ENCODE measurements around the gene ARPC2. TPM values are rescaled to one million over a fixed set of nuclear protein-coding genes. Genes with fewer than 3 reads are reported as not detected.
A peak's percentile ranks its signal among the peaks of the same experiment; 100 is the strongest.
"Not testable (repeated sequence)": the region's sequence is repeated elsewhere in the genome, so short reads cannot be mapped to it uniquely, and the experiment has no call there.

ARPC2 gene
- total RNA-seq, 4 donors from 2014 or later = 65.5 to 343 (median 275) TPM

GRCh38 chr2:218271865-218272530 is 55.0 kb downstream of the ARPC2 start:
- in situ Hi-C loops (cut with MboI; ENCODE audit: low pct_ligation_motif_present in 1 of 4, low pct_unique_long_range_greater_than_20kb in 1 of 4, low sequenced_read_pairs in 3 of 4) (no loop called here), intact Hi-C loops (cut with DNase I; ENCODE audit: low total_unique reads) (loop anchor here (1.0 kb wide), 1 partner anchor 124 kb away; no protein-coding TSS in a partner anchor)
- peaks cover 26 to 59% (median 44%) of the 10 kb centered on the region in 4 donors for H3K4me1 ChIP-seq

DNA sequence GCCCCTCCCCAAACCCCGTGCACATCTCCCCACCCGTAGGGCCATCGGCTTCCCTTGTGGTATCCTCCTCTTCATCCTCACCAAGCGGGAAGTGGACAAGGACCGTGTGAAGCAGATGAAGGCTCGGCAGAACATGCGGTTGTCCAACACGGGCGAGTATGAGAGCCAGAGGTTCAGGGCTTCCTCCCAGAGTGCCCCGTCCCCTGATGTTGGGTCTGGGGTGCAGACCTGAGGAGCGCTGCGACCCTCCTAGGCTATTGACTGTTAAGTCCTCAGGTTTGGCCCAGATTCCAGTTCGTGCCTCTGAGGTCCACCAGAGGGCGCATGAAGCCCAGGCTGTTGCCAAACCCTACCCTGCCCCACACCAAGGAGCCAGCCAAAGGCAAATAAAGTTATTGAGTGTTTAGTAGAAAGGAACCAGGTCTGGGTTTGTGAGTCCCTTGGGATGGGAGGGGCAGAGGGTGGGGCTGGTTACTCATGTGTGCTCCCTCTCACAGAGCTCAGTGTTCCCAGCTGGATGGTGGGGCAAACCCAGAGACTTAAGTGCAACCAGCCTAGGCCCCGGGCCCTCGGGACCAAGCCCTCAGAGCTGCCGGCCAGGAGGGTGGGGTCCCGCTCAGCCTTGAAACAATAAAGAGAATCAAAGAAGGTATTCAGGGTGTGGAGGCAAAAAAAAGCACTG is 55.7 kb downstream of the ARPC2 start:
- in situ Hi-C loops (cut with MboI; ENCODE audit: low pct_ligation_motif_present in 1 of 4, low pct_unique_long_range_greater_than_20kb in 1 of 4, low sequenced_read_pairs in 3 of 4) = no loop called here
- no peaks in the 10 kb centered on the region for H3K9me3 ChIP-seq
- H3K4me3 ChIP-seq = peak overlapping the region in 1 of 4 donors; percentile 98

More at GRCh38 chr2:218271865-218272530, 55.0 kb downstream of the ARPC2 start:
- no peak for DNase-seq
- peaks cover 0 to 26% (median 14%) of the 10 kb centered on the region in 4 donors for H3K36me3 ChIP-seq
- no peak for TF ChIP-seq EP300 (IDR thresholded peaks at IDR 0.05; ENCODE audit: low read depth)
- H3K9me3 ChIP-seq = no peaks in the 10 kb centered on the region
- H3K4me3 ChIP-seq = peak overlapping the region in 1 of 4 donors; percentile 98
- H3K27ac ChIP-seq = peak overlapping the region; percentile 85 to 89 (median 88)
- WGBS, 2 donors (ENCODE audit: low coverage in 1 of 2) = 41 to 57% methylated on average over 2 to 5 of the region's 5 CpGs
- H3K27me3 ChIP-seq = no peaks in the 10 kb centered on the region

GRCh38 chr2:218273214-218273907 is 56.4 kb downstream of the ARPC2 start:
- peaks cover 26 to 55% (median 44%) of the 10 kb centered on the region in 4 donors for H3K4me1 ChIP-seq
- H3K4me3 ChIP-seq; H3K27me3 ChIP-seq; in situ Hi-C loops (cut with MboI; ENCODE audit: low pct_ligation_motif_present in 1 of 4, low pct_unique_long_range_greater_than_20kb in 1 of 4, low sequenced_read_pairs in 3 of 4); intact Hi-C loops (cut with DNase I; ENCODE audit: low total_unique reads); DNase-seq; H3K9me3 ChIP-seq: not testable (repeated sequence)
- peak overlapping the region; percentile 85 to 89 (median 88) for H3K27ac ChIP-seq
- WGBS, 2 donors (ENCODE audit: low coverage in 1 of 2) = 51 to 61% methylated on average over 5 to 8 of the region's 8 CpGs
- peaks cover 0 to 37% (median 20%) of the 10 kb centered on the region in 4 donors for H3K36me3 ChIP-seq

More for the DNA sequence above, 55.7 kb downstream of the ARPC2 start:
- peak overlapping the region; percentile 85 to 89 (median 88) for H3K27ac ChIP-seq
- peaks cover 26 to 59% (median 44%) of the 10 kb centered on the region in 4 donors for H3K4me1 ChIP-seq
- H3K27me3 ChIP-seq = no peaks in the 10 kb centered on the region
- intact Hi-C loops (cut with DNase I; ENCODE audit: low total_unique reads) = no loop called here
- peak; percentile 95 for DNase-seq
- peak; percentile 49 for TF ChIP-seq POLR2A (IDR thresholded peaks at IDR 0.05)
- TF ChIP-seq, protein P1, sequence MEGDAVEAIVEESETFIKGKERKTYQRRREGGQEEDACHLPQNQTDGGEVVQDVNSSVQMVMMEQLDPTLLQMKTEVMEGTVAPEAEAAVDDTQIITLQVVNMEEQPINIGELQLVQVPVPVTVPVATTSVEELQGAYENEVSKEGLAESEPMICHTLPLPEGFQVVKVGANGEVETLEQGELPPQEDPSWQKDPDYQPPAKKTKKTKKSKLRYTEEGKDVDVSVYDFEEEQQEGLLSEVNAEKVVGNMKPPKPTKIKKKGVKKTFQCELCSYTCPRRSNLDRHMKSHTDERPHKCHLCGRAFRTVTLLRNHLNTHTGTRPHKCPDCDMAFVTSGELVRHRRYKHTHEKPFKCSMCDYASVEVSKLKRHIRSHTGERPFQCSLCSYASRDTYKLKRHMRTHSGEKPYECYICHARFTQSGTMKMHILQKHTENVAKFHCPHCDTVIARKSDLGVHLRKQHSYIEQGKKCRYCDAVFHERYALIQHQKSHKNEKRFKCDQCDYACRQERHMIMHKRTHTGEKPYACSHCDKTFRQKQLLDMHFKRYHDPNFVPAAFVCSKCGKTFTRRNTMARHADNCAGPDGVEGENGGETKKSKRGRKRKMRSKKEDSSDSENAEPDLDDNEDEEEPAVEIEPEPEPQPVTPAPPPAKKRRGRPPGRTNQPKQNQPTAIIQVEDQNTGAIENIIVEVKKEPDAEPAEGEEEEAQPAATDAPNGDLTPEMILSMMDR (IDR thresholded peaks at IDR 0.05) = peak; percentile 81 to 98 (median 90)
- TF ChIP-seq POLR2AphosphoS5 (IDR thresholded peaks at IDR 0.05) = peak; percentile 64 to 87 (median 83)
- peak; percentile 42 for TF ChIP-seq EP300 (IDR thresholded peaks at IDR 0.05; ENCODE audit: low read depth)
- WGBS, 2 donors (ENCODE audit: low coverage in 1 of 2) = 13% methylated on average over 18 of the region's 18 CpGs; no CpG with 5 or more reads in 1 of the 2 donors
- H3K36me3 ChIP-seq = peaks cover 0 to 30% (median 17%) of the 10 kb centered on the region in 4 donors

- intact Hi-C loops (cut with DNase I; ENCODE audit: low total_unique reads) = no loop called here
- H3K4me1 ChIP-seq = peaks cover 23 to 50% (median 40%) of the 10 kb centered on the region in 4 donors
- H3K27ac ChIP-seq = peak overlapping the region; percentile 85 to 89 (median 88)
- H3K36me3 ChIP-seq = peaks cover 0 to 42% (median 20%) of the 10 kb centered on the region in 4 donors
- H3K9me3 ChIP-seq = no peaks in the 10 kb centered on the region
- no peak overlapping the region for H3K4me3 ChIP-seq
- H3K27me3 ChIP-seq = no peaks in the 10 kb centered on the region
- peak; percentile 71 for DNase-seq
- WGBS, 2 donors (ENCODE audit: low coverage in 1 of 2) = 45 to 66% methylated on average over 2 of the region's 2 CpGs
- in situ Hi-C loops (cut with MboI; ENCODE audit: low pct_ligation_motif_present in 1 of 4, low pct_unique_long_range_greater_than_20kb in 1 of 4, low sequenced_read_pairs in 3 of 4) = no loop called here
- peak; percentile 44 to 65 (median 53) for TF ChIP-seq POLR2AphosphoS5 (IDR thresholded peaks at IDR 0.05)
- TF ChIP-seq, protein P1 (IDR thresholded peaks at IDR 0.05) = no peak
- peak; percentile 54 for TF ChIP-seq POLR2A (IDR thresholded peaks at IDR 0.05)
Observed at GRCh38 chr2:218273908-218274249, 56.9 kb downstream of the ARPC2 start.

Measured in transverse colon (tissue), 4 donors.